Sigmoid colon (tissue), 4 donors: ENCODE measurements around the gene ATXN1.

Experiments
- POLR2A ChIP-seq, 2 donors: fragments of 450-650 bp; IDR thresholded peaks; one replicate each; pipeline ENCODE4 v1.6.1; 2016; ENCODE audit warnings: antibody characterized with exemption in 2 of 2, mild to moderate bottlenecking in 2 of 2, moderate library complexity in 2 of 2
- POLR2AphosphoS5 ChIP-seq, 4 donors: sonication (generic); formaldehyde crosslinking; IDR thresholded peaks; one replicate each; pipeline ENCODE4 v1.6.1; 2017; ENCODE audit warnings: antibody characterized with exemption in 4 of 4

DNA sequence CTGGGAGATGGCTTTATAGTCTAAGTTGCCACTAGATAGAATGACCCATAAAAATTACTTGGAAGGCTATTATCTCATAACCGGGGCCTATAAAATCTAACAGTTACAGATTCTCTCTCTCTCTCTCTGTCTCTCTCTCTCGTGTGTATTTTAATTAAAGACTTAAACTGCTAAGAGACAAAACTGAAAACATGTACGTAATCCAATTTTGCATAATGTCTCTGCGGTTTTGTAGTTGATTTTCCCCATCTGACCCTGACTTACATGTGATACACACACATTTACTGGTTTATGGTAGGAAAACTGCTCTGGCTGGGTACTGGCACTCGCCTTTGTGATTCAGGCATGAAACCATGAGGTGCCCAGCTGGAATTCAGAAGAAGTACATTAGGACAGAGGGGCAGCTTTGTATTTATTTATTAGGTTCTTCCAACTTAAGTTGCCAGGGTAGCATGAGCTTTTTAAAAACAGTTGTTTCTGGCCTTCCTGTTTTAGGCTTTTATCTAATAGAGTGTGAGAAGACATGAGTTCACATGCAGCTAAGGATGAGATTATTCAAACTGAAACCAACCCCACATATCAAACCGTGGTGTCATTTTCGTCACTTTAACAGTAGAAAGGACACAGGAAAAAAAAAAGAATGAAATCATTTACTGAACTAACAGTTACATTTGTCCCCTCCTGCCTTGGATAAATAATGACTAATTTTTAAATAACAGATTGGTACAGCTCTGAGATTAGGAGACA, 340.4 kb downstream of the ATXN1 start:
- TF ChIP-seq POLR2AphosphoS5 (IDR thresholded peaks at IDR 0.05): no peak
- no peak for TF ChIP-seq POLR2A (IDR thresholded peaks at IDR 0.05)
